GM19043 (cell line): ENCODE measurements around the gene PCBP4.
"Not testable (repeated sequence)": the region's sequence is repeated elsewhere in the genome, so short reads cannot be mapped to it uniquely, and the experiment has no call there.

Experiments
- ATAC-seq: cut with Tn5 transposase; IDR thresholded peaks from one replicate; pipeline ENCODE4 v1.9.1; 2021; ENCODE audit warnings: low read depth; ENCODE audit not compliant: unreplicated experiment

The PCBP4 gene

DNA sequence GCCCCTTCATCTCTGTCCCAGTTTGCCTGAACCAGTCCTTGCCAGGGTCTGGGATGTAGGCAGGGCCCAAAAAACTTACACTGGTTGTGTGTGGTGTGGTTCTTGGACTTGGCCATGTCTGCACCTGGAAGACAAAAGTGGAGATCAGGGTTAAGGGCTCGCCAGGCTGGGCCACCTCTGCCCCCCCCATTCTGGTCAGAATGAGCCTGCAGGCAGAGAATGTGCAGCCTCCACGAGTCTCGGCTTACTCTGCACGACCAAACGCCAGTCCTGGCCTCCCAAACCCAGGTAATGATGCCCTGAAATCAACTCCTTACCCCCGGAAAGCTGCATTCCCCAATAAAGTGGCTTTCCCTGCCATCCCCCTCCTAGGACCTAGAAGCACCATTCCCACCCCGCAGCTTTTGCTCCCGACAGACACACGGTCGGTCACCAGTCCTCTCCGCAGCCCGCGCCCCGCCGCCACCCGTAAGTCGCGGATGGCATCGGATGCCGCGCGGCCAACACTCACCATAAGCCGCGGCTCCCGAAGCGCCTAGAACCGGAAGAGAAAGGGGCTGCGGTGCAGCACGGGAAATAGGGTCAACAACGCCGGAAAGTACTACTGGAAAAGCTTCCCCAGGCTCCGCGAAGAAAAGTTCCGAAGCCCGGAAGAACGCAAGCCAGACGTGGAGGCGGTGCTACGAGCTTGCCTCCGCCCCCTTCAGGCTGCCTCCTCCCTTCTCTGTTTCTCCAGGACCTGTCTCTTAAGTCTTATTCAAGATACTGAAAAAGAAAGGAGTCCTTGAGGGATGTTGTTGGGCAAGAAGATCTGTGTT, 28.3 kb upstream of the PCBP4 start, which contains the start of gene RPL29:
Gene RPL29 (minus strand): TSS at position 550 of the 818 bp plus-strand sequence. CDS start 434 bp downstream, at position 116.
- peak; percentile 86 for ATAC-seq

DNA sequence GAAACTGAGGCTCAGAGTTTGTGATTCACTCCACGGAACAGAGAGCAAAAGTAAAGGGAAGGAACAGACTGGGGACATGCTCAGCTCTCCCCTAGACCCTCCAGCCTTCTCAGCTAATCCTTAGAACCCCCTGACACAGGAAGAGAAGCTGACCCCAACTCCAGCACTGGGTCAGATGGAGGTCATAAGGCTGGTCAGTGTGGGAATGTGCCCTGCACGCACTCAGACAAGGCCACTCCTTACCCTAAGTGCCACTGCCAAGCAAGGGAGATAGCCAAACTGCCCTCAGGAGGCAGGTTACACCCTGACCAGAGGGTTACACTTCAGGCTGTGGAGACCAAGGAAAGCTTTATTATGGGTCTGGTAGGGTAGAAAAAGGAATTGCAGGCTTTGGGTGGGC, 27.3 kb upstream of the PCBP4 start:
- no peak for ATAC-seq

DNA sequence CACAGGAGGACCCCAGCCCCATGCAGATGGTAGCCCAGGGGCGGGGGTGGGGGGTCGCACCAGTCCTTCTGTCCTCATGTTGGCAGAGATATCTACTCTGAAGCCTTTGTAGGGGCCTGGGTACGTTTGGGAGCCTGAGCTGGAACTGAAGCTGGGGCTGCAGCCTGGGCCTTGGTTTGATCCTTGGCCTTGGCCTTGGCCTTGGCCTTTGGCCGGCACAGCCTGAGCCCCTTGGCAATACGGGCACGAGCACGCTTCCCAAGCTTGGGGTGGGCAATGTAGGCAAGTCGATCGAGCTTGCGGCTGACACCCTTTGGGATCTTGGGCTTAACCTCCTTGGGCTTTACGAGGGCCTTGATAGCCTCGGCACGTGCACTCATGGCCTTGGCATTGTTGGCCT, 26.4 kb upstream of the PCBP4 start:
- not testable (repeated sequence) for ATAC-seq

DNA sequence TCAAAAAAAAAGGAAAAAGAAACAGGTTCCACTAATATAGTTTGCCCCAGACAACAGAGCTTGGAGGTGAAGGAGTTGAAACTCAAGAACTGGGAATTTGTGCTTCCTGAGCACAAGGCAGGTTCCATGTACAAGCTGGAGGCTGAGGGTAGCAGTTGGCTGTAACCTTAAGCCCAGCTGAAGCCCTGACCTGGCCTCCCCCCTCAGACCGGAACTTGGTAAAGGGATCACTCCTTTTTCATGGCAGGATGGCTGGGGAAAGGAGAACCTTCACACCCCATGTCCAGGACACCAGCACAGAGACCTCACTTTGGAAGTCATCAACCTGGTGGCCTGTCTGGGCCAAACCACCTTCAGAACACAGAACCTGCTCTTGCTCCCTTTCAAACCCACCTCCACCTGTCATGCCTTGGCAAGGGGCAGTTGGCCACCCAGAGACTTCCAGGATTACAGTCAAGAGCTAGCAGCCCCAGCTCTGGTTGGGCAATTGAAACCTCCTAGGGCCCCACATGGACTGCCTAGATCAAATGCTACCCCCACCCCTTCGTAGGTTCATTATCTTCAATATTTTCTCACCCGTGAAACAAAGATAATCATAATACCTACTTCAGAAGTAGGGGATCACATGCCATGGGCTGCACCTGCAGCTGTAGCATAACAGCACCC, 24.9 kb upstream of the PCBP4 start:
- ATAC-seq: no peak

DNA sequence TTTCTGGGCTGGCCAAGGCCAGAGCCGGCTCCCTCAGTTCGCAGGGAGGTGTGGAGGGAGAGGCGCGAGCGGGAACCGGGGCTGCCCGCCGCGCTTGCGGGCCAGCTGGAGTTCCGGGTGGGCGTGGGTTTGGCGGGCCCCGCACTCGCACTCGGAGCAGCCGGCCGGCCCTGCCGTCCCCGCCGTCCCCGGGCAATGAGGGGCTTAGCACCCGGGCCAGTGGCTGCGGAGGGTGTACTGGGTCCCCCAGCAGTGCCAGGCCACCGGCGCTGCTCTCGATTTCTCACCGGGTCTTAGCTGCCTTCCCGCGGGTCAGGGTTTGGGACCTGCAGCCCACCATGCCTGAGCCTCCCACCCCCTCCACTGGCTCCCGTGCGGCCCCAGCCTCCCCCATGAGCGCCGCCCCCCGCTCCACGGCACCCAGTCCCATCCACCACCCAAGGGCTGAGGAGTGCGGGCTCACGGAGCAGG, 23.3 kb upstream of the PCBP4 start:
- ATAC-seq: not testable (repeated sequence)

DNA sequence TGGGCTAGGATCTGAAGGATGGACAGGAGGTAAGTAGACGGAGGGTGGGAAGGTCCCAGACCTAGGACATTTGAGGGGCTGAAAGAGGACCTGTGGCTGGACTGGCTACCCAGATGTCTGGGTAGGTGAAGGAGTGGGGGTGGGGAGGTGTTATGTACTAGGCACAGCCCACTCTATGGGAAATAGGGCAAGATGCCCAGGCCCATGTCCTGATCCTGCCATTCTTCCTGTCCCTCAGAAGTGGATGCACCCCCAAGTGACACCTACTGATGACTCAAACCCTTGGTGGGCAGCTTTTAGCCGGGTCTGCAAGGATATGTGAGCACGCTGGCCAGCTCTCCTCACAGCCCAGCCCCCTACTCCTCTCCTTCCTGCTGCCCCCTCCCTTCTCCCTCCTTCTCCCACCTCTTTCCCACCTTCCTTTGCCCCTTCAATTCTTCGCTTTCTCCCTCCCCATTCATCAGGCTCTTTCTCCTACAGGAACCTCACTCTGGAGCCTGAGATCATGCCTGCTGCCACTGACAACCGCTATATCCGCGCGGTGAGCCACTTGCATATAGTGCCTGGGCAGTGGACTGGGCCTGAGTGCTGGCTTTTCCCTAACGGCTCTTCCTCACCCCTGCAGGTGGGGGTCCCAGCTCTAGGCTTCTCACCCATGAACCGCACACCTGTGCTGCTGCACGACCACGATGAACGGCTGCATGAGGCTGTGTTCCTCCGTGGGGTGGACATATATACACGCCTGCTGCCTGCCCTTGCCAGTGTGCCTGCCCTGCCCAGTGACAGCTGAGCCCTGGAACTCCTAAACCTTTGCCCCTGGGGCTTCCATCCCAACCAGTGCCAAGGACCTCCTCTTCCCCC, 21.3 kb upstream of the PCBP4 start:
- ATAC-seq: no peak

DNA sequence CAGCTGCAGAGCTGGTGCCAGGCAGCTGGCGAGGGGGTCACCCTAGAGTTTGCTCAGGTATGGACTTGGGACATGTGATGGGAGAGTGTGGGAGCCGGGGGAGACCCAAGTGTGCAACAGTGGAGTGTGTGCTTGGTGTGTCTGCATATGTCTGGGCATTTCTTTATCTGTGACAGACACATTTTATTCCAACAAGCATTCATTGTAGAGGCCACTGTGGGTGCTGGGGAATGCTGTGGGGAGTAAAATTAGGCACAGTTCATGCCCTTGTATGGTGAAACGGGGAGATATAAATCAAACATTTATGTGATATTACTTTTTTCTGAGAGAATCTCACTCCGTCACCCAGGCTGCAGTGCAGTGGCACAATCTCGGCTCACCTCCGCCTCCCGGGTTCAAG, 20.3 kb upstream of the PCBP4 start:
- no peak for ATAC-seq

DNA sequence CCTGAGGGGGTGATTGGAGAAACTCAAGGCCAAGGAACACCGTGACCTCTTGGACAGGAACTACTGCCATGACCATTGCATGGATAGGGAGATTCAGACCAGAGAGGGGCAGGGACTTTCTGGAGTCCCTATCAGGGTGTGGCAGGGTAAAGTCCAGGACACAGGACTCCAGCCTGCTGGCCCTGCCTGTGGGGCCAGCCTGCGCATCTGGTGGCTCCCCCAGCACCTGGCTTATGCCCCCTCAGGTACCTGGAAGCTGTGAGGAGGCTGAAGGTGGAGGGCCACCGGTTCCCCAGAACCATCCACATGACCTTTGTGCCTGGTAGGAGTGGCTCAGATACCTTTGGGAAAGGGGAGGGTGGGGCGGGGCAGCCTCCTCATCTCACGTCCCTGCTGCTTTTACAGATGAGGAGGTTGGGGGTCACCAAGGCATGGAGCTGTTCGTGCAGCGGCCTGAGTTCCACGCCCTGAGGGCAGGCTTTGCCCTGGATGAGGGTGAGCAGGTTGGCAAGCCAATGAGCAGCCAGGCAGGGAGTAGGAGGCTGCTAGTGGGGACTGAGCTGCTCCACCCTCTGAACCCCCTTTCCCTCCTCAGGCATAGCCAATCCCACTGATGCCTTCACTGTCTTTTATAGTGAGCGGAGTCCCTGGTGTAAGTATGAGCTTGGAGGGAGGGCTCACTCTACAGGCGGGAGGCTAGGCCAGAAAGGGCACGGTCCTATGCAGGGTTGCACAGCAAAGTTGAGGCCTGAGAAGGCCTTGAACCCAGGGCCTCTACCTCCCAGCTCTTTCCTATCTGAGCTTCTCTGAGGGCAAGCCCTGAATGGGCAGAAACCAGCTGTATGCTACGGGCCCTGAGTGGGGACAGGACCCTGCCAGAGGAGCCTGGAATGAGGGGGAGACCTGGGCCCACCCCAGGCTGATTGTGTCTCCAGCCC, 19.0 kb upstream of the PCBP4 start:
- no peak for ATAC-seq

DNA sequence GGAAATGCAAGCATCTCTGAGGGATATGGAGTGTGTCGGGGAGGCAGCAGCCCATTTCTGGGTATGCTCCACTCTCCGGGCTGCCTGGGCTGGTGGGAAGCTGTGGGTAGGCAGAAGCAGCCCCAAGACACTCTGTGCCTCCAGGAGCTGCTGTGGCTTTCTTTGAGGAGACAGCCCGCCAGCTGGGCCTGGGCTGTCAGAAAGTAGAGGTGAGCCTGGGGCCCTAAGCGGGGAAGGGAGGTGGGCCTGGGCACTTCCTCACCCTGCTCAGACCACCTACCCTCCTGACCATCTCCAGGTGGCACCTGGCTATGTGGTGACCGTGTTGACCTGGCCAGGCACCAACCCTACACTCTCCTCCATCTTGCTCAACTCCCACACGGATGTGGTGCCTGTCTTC, 17.8 kb upstream of the PCBP4 start:
- no peak for ATAC-seq

DNA sequence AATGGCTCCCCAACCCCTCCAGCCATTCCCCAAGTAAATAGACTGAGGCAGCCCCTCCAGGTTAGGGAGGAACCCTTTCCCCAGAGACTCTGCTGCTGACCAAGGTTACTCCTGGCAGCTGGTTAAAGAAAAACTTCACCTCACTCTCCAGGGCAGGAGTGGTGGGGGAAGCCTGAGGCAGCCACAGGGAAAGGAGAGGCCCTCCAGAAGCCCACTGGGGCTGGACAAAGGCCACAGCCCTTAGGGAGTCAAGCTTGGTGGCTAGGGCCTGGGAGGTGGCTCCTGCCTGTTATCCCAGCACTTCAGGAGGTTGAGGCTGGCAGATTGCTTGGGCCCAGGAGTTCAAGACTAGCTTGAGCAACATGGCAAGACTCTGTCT, 17.0 kb upstream of the PCBP4 start:
- no peak for ATAC-seq

DNA sequence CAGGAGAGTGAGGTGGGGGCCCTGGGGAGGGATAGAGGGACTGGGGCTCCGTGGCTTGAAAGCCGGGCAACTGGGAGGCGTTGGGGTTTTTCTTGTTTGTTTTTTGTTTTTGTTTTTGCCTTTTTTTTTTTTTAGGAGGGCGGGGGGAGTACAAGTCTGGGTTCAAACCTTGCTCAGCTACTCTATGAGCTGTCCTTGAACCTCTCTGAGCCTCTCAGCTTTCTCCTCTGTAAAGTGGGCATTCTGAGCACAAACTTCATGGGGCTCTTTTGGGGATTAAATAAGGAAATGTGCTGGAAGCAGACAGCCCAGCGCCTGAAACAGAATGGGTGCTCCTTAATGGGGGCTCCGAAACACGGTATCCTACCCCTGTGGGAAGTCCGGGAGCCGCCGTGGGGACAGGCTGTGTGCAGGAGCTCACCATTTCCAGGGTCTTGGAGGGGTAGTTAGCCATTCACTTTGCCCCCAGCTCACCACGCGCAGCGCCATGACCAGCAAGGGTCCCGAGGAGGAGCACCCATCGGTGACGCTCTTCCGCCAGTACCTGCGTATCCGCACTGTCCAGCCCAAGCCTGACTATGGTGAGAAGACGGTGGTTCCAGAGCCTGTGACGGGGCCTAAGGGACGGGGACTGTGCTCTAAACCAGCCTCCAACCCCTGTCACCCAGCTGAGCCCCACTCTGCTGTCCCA, 16.5 kb upstream of the PCBP4 start:
- ATAC-seq: no peak

DNA sequence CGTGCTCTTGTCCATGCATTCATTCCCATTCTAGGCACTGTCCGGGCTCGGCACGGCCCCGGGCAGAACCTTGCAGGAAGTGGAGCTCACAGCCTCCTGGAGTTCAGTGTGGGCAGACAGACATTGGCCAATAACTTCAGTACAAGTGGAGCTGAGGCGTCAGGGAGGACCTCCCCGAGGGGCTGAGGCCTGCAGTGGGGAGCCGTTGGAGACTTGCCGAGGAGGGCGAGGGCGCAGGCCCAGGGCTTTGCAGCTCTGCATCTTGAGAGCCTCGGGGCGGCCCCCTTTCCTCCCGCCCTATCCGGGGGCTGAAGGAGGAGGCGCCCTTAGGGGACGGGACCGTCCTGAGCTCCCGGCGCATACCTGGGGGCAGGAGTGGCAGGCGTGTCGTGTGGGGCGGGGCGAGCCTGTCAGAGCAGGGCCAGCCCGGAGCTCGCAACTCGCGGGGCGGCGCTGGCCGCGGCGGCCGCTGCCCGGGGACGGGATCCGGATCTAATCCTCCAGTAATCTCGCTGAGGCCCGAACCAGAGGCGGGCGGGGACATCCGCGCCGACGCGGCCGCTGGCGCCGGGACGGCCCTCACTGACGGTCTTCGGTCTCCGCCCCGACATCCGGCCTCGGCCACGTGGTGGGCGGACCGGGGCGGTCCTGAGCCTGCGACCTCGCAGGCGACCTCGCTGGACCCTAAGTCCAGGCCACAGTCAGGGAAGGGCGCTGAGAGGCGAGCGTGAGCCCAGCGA, 15.8 kb upstream of the PCBP4 start, which contains the start of gene ACY1:
Gene ACY1 (plus strand): TSS at position 698 of the 740 bp plus-strand sequence. CDS start 530 bp downstream, outside the sequence.
- peak; percentile 70 for ATAC-seq

DNA sequence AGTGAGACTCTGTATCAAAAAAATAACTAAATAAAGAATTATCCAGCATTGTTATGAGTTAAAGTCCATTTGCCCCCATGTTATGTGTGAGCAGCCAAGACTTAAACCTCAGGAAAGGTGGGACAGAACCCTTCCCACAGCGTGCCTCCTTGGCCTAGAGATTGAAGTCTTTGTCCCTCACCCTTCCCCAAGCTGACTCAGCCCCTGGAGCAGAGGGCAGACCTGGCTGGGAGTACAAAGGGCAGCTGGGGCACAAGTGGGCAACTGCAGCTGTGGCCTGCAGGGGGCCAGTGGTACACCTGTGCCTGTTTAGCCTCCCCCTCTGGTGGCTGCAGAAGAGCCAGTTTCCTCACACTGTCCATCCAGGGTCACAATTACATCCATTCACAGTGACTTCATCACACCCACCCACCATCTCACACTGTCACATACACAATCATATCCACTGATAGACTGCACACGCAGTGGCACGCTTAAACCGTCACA, 15.1 kb upstream of the PCBP4 start:
- peak; percentile 43 for ATAC-seq

DNA sequence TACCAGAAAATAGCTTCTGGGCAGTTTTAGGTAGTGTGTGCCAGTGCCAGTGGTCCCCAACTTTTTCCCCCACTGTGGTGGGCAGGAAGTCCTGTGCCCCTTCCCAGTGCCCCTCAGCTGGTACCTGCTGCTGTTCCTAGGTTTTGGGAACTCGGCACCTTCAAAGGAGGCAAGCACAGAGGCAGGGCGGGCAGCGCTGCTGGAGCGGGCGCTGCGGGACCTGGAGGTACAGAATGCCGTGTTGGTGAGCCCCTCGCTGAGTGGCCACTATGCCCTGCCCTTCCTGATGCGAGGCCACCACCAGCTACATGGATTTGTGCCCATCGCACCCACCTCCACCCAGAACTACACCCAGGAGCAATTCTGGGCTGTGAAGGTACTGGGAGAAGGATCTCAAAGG, 13.0 kb upstream of the PCBP4 start:
- ATAC-seq: no peak

DNA sequence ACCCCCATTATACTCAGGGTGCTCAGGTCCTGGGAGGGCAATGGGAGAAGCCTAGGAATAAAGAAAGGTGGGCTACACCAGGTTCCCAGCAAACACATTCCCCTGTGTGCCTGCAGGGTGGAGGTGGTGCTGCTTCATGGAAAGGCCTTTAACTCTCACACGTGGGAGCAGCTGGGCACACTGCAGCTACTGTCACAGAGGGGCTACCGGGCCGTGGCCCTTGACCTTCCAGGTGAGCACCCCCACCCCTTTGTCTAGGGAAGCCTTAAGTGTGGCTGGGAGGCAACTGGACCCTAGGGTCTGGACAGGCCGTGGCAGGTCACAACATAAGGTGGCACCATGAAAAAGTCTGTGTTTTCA, 10.9 kb upstream of the PCBP4 start:
- no peak for ATAC-seq

DNA sequence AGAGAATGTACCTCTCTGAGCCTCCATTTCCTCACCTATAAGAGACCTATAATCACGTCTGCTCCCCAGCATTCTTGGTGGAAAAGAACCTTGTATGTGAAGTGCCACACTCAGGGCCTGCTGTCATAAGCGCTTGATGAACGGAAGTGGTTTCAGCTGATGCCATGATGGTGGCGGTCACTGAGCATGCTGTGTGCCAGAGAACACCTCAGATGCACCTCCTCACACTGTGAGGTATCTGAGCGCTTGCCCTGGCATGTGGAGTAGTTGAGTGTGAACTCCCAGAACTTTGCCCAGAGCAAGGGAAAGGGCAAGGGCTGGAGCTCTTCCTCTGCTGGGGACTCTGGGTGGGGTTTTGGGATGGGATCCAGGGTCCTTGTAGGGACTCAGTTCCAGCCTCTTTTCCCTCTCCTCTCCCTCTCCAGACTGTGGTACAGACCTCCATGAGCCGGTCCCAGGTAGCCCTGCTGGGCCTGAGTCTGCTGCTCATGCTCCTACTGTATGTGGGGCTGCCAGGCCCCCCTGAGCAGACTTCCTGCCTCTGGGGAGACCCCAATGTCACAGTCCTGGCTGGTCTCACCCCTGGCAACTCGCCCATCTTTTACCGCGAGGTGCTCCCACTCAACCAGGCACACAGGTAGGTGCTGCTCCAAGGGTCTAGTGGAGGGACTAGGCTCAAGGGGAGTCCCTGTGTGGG, 10.3 kb upstream of the PCBP4 start:
- no peak for ATAC-seq

DNA sequence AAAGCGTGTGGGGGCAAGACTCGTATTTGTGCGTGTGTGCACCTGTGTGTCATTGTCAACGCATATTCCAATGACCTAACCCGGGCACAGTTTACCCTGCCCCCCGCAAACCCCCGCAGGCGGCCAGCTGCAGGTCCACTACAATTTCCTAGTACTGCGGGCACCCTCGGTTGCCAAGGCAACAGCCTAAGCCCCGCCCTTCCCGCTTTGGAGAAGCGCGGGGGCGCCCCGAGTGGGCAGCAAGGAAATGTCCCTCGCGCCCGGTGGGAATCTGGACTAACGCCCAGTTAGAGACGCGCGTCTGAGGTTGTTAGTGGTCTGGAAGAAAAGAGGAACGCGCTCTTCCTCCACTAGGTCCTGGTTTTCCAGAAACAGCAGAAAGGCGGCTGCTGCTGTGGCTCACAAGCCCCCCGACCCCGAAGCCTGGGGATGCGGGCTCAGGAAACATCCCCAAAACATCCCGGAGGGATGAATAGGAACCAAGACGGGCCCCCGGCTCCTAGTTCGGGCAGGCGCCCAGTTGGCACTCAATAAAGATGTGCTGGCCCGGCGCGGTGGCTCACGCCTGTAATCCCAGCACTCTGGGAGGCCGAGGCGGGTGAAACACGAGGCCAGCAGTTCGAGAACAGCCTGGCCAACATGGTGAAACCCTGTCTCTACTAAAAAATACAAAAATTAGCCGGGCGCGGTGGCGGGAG, 8.7 kb upstream of the PCBP4 start:
- no peak for ATAC-seq
